ENCODE results near the gene ARHGAP18.
A peak's percentile ranks its signal among the peaks of the same experiment; 100 is the strongest.
"Not testable (repeated sequence)": the region's sequence is repeated elsewhere in the genome, so short reads cannot be mapped to it uniquely, and the experiment has no call there.

ARHGAP18 gene

DNA sequence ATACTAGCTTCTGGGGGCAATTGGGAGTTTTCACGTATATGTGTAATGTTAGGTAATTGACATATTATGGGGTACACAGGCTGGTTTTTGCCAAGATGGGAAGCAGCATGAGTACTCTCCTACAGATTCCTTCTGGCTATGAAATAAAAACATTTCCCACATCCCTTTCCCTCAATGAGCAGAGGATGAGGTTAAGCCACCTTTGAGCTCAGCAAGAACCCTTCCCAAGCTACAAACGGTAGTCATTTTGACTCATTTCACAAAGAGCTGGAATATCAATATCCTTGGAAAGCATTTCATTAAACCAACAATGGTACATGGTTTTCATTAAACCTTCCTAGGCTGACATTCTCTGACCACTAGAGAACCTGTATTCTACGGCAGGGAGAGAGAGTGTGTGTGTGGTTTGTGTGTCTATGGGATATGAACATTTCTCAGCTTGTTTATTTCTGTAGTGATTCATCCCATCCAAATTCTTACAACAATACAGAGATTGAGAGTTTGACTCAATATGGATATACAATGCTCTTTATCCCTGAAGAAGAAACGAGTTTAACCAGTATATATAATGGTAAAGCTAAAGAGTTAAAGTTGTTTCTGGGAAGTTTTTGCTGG, 119.5 kb downstream of the ARHGAP18 start:
- DNase-seq: no peak

DNA sequence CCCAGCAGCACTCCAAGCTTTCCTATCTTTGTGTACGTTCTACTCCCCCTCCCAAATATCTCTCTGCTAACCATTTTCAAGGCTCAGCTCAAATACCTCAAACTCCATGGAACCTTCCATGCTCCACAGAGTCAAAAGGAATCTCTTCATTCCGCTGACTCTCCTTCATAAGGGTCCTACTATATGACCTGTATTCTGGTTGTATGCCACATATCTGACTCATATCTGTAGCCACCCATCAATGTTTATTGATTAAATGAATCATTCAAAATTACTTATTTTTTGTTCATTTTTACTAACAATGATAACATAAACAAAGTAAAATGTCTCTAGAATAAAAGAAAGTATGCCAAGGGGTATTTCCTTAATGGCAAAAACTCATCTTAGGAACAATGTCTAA, 123.2 kb downstream of the ARHGAP18 start:
- DNase-seq: no peak

DNA sequence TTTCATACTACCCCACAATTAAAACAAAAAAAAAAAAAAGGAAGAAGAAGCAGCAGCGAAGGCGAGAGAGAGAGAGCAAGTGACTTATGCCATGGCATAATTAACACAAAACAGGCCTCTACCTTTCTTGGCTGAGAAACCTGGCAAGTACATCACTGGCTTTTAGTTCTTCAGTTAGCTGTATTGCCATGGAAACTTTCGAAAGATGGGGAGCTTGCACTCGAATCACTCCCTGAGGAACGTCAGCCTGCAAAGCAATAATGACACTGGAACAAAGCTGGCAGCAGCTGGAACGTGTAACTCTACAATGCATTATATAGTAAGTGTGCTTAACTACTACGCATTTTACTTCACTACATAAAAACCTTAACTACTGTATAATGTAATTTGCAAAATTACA, 126.1 kb downstream of the ARHGAP18 start:
- no peak for DNase-seq

DNA sequence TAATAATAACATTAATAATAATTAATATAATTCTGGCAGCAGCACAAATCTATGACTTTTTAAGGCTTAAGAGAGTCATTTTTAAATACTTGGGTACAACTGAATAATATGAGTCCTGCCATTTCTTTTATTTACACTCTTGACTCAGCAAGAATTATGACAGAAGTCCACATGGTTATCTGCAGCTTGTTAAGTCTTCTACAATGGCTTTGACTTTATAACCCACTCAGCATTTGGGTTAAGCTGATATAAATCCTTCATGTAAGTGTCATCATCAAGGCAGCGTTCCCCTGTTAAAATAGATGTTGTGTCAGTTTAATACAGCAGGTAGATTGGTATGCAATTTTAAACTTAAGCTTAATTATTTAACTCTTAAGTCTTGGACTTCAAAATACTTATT, 131.7 kb downstream of the ARHGAP18 start:
- no peak for DNase-seq

GRCh38 chr6:129577691-129578090, 132.3 kb downstream of the ARHGAP18 start:
- no peak for DNase-seq

GRCh38 chr6:129576456-129576855, 133.5 kb downstream of the ARHGAP18 start:
- no peak for DNase-seq

GRCh38 chr6:129575378-129576118, 134.4 kb downstream of the ARHGAP18 start:
- DNase-seq: peak; percentile 20

DNA sequence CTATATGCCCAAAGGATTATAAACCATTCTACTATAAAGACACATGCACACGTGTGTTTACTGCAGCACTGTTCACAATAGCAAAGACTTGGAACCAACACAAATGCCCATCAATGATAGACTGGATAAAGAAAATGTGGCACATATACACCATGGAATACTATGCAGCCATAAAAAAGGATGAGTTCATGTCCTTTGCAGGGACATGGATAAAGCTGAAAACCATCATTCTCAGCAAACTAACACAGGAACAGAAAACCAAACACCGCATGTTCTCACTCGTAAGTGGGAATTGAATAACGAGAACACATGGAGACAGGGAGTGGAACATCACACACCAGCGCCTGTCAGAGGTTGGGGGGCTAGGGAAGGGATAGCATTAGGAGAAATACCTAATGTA, 135.4 kb downstream of the ARHGAP18 start:
- not testable (repeated sequence) for DNase-seq

DNA sequence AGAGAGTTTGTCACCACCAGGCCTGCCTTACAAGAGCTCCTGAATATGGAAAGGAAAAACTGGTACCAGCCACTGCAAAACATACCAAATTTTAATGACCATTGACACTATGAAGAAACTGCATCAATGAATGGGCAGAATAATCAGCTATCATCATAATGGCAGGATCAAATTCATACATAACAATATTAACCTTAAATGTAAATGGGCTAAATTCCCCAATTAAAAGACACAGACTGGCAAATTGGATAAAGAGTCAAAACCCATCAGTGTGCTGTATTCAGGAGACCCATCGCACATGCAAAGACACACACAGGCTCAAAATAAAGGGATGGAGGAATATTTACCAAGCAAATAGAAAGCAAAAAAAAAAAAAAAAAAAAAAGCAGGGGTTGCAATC, 139.0 kb downstream of the ARHGAP18 start:
- not testable (repeated sequence) for DNase-seq

DNA sequence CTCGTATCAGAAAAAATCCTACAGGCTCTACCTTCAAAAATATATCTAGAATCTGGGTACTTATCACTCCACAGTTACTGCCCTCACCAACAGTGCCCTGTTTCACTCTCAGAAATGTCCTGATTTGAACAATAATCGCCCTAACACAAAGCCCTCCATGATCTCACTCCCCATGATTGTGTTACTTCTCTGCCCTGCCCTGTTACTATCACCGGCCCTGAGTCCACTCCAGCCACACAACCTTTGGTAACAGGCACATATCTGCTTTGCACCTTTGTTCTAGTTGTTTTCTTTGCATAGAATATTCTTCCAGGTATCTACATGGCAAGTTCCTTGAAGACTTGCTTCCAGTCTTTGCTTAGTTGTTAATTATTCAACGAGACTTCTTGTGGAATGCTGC, 142.0 kb downstream of the ARHGAP18 start:
- DNase-seq: no peak

DNA sequence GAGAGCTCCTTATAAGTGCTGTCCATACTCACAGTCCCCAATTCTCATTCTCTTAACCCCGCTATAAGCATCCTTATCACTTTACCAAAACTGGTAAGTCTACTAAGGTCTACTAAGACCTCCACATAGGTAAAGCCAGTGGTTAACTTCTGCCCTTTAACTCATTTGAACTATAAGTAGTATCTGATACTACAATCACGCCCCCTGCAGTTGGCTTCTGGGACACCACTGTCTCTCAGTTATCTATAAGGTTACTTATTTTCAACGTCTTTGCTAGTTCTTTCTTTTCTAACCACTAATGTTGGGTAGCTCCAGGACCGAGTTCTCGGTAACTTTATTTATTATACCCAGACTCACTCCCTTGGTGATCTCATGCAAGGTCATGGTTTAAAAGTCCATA, 142.6 kb downstream of the ARHGAP18 start:
- no peak for DNase-seq

GRCh38 chr6:129565811-129566210, 144.2 kb downstream of the ARHGAP18 start:
- DNase-seq: no peak

DNA sequence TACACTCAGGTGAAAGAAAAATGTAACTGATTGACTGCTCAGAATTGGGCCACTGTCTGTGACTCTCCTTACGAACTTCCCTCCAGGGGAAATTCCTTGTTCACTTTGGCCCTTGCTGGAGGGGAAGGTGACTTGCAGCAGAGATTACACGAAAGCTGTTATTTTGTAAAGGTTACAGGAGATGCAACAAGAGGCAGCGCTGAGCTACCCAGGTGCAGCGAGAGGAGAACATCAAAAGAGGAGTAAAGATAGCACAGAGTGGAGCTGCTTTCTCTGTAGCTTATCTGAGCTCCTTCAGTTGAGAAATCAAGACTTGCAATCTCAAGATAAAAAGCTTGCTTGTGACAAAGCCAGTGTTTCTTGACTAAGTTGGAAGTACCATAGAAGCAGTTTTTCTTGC, 144.6 kb downstream of the ARHGAP18 start:
- no peak for DNase-seq

- no peak for DNase-seq
Observed at GRCh38 chr6:129558248-129558647, 151.7 kb downstream of the ARHGAP18 start.

DNA sequence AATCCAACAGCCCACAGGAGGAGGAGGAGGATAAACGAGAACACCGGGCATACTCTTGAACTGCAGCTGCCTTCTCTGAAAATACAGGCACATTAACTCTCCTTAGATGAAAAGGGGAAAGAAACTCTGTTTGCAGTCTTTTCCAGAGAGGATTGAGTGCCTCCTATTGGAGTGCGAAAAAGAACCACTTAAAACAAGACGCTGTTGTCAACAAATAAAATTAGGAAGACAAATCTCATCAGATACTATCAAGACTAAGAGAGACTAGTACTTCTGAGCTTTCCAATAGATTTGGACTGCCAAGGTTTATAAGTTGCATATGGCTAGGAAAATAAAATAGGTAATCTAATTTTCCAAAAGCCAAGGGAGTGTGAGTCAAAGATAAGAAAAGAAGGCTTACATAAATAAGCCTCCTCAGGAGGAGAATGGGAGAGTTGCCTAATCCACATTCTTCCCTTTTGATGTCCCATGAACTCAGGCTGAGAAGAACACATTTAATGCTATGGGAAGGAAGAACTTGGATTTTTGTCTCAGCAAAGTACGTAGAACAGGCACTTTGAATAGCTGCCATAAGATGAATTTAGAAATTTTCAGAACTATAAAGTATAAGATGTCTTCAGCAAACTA, 154.7 kb downstream of the ARHGAP18 start:
- DNase-seq: no peak

- DNase-seq: no peak
Observed at GRCh38 chr6:129552413-129552812, 157.6 kb downstream of the ARHGAP18 start.

DNA sequence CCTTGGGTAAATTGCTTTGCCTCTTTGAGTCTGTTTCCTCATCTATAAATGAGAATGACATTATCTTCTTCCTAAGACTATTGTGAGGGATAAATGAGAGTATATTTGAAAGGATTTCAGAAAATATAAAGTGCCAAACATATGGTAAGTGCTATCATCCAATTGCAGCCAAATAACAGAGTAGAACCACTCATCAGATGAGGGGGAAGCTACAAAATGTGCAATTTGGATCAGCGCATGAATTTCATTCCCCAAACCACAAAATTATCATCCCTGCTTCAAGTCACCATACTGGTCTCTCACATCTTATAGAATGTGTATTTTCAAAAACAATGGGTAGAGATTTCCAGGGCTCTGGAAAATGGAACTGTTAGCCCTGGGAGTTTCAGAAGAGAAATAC, 158.5 kb downstream of the ARHGAP18 start:
- DNase-seq: no peak

- DNase-seq: no peak
Observed at GRCh38 chr6:129546702-129547101, 163.3 kb downstream of the ARHGAP18 start.

- DNase-seq: no peak
Observed at GRCh38 chr6:129544892-129545612, 164.9 kb downstream of the ARHGAP18 start.

DNA sequence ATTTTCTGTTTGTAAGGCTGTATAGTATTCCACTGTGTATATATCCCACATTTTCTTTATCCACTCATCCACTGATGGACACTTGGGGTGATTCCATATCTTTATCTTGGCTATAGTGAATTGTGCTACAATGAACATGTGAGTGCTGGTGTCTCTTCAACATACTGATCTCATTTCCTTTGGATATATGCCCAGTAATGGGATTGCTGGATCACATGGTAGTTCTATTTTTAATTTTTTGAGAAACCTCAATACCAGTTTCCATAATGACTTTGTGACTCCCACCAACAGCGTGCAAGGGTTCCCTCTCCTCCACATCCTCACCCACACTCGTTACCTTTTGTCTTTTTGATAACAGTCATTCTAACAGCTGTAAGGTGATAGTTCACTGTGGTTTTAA, 166.0 kb downstream of the ARHGAP18 start:
- DNase-seq: no peak

DNA sequence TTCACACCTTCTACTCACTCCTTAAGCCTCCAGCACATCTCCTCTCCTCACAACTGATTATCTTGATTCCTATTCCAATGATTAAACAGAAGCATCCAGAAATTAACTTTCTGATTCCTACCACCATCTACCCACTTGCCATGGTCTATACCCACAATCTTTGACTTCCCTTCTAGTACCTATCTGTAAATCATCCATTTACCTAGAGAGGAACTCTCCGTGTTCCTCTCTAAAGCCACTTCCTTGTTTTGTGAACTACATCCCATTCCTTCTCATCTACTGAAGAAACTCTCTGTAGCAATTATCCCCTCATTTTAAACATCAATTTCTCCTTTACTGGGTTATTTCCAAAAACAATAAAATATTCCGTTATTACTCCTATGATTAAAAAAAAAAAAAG, 167.3 kb downstream of the ARHGAP18 start:
- no peak for DNase-seq

DNA sequence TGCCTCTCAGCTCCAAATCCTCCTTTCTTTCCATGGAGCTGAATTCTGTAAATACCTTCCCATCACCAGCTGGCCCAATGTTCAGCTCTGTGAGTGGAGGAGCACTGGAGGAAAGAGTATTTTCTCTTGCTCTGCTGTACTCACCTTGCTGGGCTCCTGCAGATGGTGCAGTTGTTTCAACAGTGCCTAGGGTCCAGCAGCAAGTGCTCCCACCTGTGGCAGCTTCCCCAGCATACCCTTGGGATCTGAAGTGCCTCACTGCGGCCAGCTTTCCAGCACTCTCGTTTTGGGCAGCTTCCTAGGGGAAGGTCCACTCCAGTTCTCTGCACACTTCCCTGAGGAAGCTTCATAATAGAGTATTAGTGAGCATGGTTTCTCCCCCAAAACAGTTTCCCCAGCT, 170.9 kb downstream of the ARHGAP18 start:
- no peak for DNase-seq

GRCh38 chr6:129536271-129536670, 173.7 kb downstream of the ARHGAP18 start:
- DNase-seq: no peak

All from right kidney (tissue), 1 donor.